ENCODE measurements around the gene WDR90. TPM values are rescaled to one million over a fixed set of nuclear protein-coding genes. Genes with fewer than 3 reads are reported as not detected.

Gene WDR90
- total and polyA plus RNA-seq, 2 of the 13 experiments (the other 11 are each of a cell fraction or from before 2014, with no cell fraction given) = 14.9 to 28.9 TPM

DNA sequence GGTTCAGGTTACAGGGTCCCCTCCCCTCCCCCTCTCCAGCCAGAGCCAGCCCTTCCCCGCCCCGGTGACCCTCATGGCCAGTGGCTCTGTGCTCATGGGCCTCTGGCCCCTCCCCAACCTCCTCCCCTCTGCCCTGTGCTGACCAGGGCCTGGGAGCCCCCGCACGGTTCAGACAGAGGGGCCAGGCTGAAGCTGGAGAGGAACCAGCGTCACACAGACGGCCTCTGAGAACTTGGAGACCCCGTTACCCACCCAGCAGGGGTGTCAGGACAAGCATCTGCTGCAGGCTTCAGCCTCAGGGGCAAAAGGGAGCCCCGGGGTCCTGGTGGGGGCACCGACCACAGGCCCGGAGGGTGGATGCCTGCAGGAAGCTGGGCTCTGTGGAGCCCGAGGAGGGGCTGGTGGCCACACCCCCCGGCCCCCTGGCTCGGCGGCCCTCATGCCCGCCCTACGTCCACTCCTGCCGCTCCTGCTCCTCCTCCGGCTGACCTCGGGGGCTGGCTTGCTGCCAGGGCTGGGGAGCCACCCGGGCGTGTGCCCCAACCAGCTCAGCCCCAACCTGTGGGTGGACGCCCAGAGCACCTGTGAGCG is 18.3 kb upstream of the WDR90 start, which contains the start of gene WFIKKN1 (continued):
- TF ChIP-seq SPEN (CRISPR knock-in tag; IDR thresholded peaks at IDR 0.05; ENCODE audit: low read depth) (peak; percentile 44; the same call in 1 of the 2 replicates), ZSCAN22 (CRISPR knock-in tag; IDR thresholded peaks at IDR 0.05) (no peak), ZNF564 (CRISPR knock-in tag; IDR thresholded peaks at IDR 0.05) (0 out of 2 replicates have a peak, but pooled peaks have one; percentile 59), ATF7 (IDR thresholded peaks at IDR 0.05) (no peak), ATF7 (CRISPR knock-in tag; IDR thresholded peaks at IDR 0.05) (0 out of 2 replicates have a peak, but pooled peaks have one; percentile 15), ZNF350 (CRISPR knock-in tag; IDR thresholded peaks at IDR 0.05; ENCODE audit: borderline replicate concordance, low read depth) (peak; percentile 34), NR3C1 (CRISPR knock-in tag; IDR thresholded peaks at IDR 0.05) (no peak), SAP130 (CRISPR knock-in tag; IDR thresholded peaks at IDR 0.05; ENCODE audit: low read depth) (peak; percentile 58; the same call in 1 of the 2 replicates), ZSCAN25 (CRISPR knock-in tag; IDR thresholded peaks at IDR 0.05) (peak; percentile 78; the same call in 1 of the 2 replicates), HOXA3 (CRISPR knock-in tag; IDR thresholded peaks at IDR 0.05) (peak; percentile 21; the same call in 1 of the 2 replicates), ZNF768 (CRISPR knock-in tag; IDR thresholded peaks at IDR 0.05) (no peak), NFE2 (CRISPR knock-in tag; IDR thresholded peaks at IDR 0.05) (no peak), ZNF382 (CRISPR knock-in tag; IDR thresholded peaks at IDR 0.05; ENCODE audit: borderline replicate concordance) (no peak), MTF2 (CRISPR knock-in tag; IDR thresholded peaks at IDR 0.05; ENCODE audit: borderline replicate concordance) (peak; percentile 48; the same call in 1 of the 2 replicates), EED (CRISPR knock-in tag; IDR thresholded peaks at IDR 0.05) (peak; percentile 63; the same call in 1 of the 2 replicates), ZIK1 (CRISPR knock-in tag; IDR thresholded peaks at IDR 0.05; ENCODE audit: borderline replicate concordance, low read depth) (no peak; the same call in 1 of the 2 replicates), POLR2A (IDR thresholded peaks at IDR 0.05; ENCODE audit: insufficient read depth in 1 of 2, low read depth in 2 of 2, low read length in 2 of 2) (peak in 1 of 2 experiments; percentile 61; a peak in 1 of 4 replicates), ZNF224 (CRISPR knock-in tag; IDR thresholded peaks at IDR 0.05) (0 out of 2 replicates have a peak, but pooled peaks have one; percentile 35), ATF7-NPFF (CRISPR knock-in tag; IDR thresholded peaks at IDR 0.05; ENCODE audit: low read depth) (peak; percentile 24; the same call in 1 of the 2 replicates), MEIS2 (CRISPR knock-in tag; IDR thresholded peaks at IDR 0.05) (peak; percentile 37; the same call in 1 of the 2 replicates), LCORL (IDR thresholded peaks at IDR 0.05) (no peak), LCORL (CRISPR knock-in tag; IDR thresholded peaks at IDR 0.05) (peak; percentile 72), KLF9 (CRISPR knock-in tag; IDR thresholded peaks at IDR 0.05; ENCODE audit: low read depth) (0 out of 2 replicates have a peak, but pooled peaks have one; percentile 64), ZNF501 (CRISPR knock-in tag; IDR thresholded peaks at IDR 0.05) (peak; percentile 44; the same call in 1 of the 2 replicates), POLR2AphosphoS2 (IDR thresholded peaks at IDR 0.05; ENCODE audit: low read depth, low read length) (no peak), ZNF746 (CRISPR knock-in tag; IDR thresholded peaks at IDR 0.05) (peak; percentile 81)
- TF ChIP-seq, protein P1, sequence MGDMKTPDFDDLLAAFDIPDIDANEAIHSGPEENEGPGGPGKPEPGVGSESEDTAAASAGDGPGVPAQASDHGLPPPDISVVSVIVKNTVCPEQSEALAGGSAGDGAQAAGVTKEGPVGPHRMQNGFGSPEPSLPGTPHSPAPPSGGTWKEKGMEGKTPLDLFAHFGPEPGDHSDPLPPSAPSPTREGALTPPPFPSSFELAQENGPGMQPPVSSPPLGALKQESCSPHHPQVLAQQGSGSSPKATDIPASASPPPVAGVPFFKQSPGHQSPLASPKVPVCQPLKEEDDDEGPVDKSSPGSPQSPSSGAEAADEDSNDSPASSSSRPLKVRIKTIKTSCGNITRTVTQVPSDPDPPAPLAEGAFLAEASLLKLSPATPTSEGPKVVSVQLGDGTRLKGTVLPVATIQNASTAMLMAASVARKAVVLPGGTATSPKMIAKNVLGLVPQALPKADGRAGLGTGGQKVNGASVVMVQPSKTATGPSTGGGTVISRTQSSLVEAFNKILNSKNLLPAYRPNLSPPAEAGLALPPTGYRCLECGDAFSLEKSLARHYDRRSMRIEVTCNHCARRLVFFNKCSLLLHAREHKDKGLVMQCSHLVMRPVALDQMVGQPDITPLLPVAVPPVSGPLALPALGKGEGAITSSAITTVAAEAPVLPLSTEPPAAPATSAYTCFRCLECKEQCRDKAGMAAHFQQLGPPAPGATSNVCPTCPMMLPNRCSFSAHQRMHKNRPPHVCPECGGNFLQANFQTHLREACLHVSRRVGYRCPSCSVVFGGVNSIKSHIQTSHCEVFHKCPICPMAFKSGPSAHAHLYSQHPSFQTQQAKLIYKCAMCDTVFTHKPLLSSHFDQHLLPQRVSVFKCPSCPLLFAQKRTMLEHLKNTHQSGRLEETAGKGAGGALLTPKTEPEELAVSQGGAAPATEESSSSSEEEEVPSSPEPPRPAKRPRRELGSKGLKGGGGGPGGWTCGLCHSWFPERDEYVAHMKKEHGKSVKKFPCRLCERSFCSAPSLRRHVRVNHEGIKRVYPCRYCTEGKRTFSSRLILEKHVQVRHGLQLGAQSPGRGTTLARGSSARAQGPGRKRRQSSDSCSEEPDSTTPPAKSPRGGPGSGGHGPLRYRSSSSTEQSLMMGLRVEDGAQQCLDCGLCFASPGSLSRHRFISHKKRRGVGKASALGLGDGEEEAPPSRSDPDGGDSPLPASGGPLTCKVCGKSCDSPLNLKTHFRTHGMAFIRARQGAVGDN (CRISPR knock-in tag; IDR thresholded peaks at IDR 0.05) = peak; percentile 61
- TF ChIP-seq, protein P2, sequence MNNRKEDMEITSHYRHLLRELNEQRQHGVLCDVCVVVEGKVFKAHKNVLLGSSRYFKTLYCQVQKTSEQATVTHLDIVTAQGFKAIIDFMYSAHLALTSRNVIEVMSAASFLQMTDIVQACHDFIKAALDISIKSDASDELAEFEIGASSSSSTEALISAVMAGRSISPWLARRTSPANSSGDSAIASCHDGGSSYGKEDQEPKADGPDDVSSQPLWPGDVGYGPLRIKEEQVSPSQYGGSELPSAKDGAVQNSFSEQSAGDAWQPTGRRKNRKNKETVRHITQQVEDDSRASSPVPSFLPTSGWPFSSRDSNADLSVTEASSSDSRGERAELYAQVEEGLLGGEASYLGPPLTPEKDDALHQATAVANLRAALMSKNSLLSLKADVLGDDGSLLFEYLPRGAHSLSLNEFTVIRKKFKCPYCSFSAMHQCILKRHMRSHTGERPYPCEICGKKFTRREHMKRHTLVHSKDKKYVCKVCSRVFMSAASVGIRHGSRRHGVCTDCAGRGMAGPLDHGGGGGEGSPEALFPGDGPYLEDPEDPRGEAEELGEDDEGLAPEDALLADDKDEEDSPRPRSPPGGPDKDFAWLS (CRISPR knock-in tag; IDR thresholded peaks at IDR 0.05; ENCODE audit: borderline replicate concordance) = peak; percentile 83; the same call in 1 of the 2 replicates
